Uterus (tissue), 2 donors: ENCODE data around the gene C11orf21.

Source experiments
- CTCF ChIP-seq, 4 experiments: fragments of 200-600 bp in 2 of 4; fragments of 450-650 bp in 2 of 4; sonication (generic) in 2 of 4; IDR thresholded peaks; one replicate each; pipeline ENCODE4 v1.5.1; 2016 to 2019; ENCODE audit warnings: antibody characterized with exemption in 4 of 4, mild to moderate bottlenecking in 2 of 4, moderate library complexity in 1 of 4
- POLR2A ChIP-seq, 2 donors: fragments of 450-650 bp; IDR thresholded peaks; one replicate each; pipeline ENCODE4 v1.6.1; 2016; ENCODE audit warnings: antibody characterized with exemption in 2 of 2, mild to moderate bottlenecking in 1 of 2, moderate library complexity in 1 of 2

GRCh38 chr11:2319791-2320472 lies 18.2 kb upstream of the C11orf21 start:
- no peak for TF ChIP-seq CTCF (IDR thresholded peaks at IDR 0.05)
- TF ChIP-seq POLR2A (IDR thresholded peaks at IDR 0.05) = no peak
